HCT116 (cell line): ENCODE measurements around the gene FBH1.

Source experiments
- CEBPB ChIP-seq: IDR thresholded peaks from 2 replicates; pipeline ENCODE4 v1.6.1; 2012; ENCODE audit warnings: low read depth
- CTCF ChIP-seq, 3 experiments: fragments of 200-600 bp in 1 of 3; sonication (generic) in 1 of 3; IDR thresholded peaks in 2 of 3; conservative IDR thresholded peaks in 1 of 3; 2 replicates each; pipeline ENCODE4 v1.5.1; 2012 to 2017; ENCODE audit warnings: low read depth in 2 of 3, low read length in 2 of 3, antibody characterized with exemption in 1 of 3, borderline replicate concordance in 1 of 3, control low read depth in 1 of 3, mild to moderate bottlenecking in 1 of 3, mixed read lengths in 1 of 3, mixed run types in 1 of 3, moderate library complexity in 1 of 3; ENCODE audit not compliant: insufficient read depth in 1 of 3
- EZH2 ChIP-seq: fragments of 200-600 bp; sonication (generic); IDR thresholded peaks from 2 replicates; pipeline ENCODE4 v1.6.1; 2017; ENCODE audit warnings: antibody characterized with exemption, mixed run types
- JUND ChIP-seq: IDR thresholded peaks from 2 replicates; pipeline ENCODE4 v1.6.1; 2012
- POLR2A ChIP-seq: IDR thresholded peaks from 2 replicates; pipeline ENCODE4 v1.7.0; 2011; ENCODE audit warnings: borderline replicate concordance; ENCODE audit not compliant: insufficient read depth, insufficient read length; ENCODE audit errors: extremely low read depth
- POLR2AphosphoS5 ChIP-seq: IDR thresholded peaks from 2 replicates; pipeline ENCODE4 v1.6.1; 2011; ENCODE audit warnings: mild to moderate bottlenecking, low read depth, low read length, moderate library complexity
- RAD21 ChIP-seq: IDR thresholded peaks from 2 replicates; pipeline ENCODE4 v1.6.1; 2012; ENCODE audit warnings: low read depth, mild to moderate bottlenecking
- SIN3A ChIP-seq: IDR thresholded peaks from 2 replicates; pipeline ENCODE4 v1.6.1; 2012; ENCODE audit warnings: low read depth
- SP1 ChIP-seq: IDR thresholded peaks from 2 replicates; pipeline ENCODE4 v1.6.1; 2012; ENCODE audit warnings: low read depth

- no peak for TF ChIP-seq EZH2
- TF ChIP-seq SIN3A, result no peak
- TF ChIP-seq SP1, result no peak
- TF ChIP-seq POLR2A, result no peak
- no peak for TF ChIP-seq CTCF (IDR thresholded peaks at IDR 0.05 in 2 of 3, conservative IDR thresholded peaks at IDR 0.05 in 1 of 3; ENCODE audit: borderline replicate concordance in 1 of 3, insufficient read depth in 1 of 3, low read depth in 2 of 3, low read length in 2 of 3)
- TF ChIP-seq POLR2AphosphoS5, result no peak
- no peak for TF ChIP-seq CEBPB
- TF ChIP-seq JUND, result no peak
- TF ChIP-seq RAD21, result no peak
Observed at GRCh38 chr10:5970527-5970926, 80.5 kb downstream of the FBH1 start.
